Activated naive CD4-positive, alpha-beta T cell treated with anti-CD3 and anti-CD28 coated beads, Interleukin-2, amount 50 U/mL, for 24 hours (primary cell): ENCODE data around the gene PLCG1.

Experiments used
- H3K27ac Mint-ChIP-seq: one replicate; pipeline ENCODE4 v1.8.0; 2021; ENCODE audit warnings: mild to moderate bottlenecking, mixed read lengths
- H3K27me3 Mint-ChIP-seq: one replicate; pipeline ENCODE4 v1.8.0; 2021; ENCODE audit warnings: mixed read lengths
- H3K36me3 Mint-ChIP-seq: one replicate; pipeline ENCODE4 v1.8.0; 2021; ENCODE audit warnings: mixed read lengths
- H3K4me1 Mint-ChIP-seq: one replicate; pipeline ENCODE4 v1.8.0; 2021; ENCODE audit warnings: mixed read lengths
- H3K4me3 Mint-ChIP-seq: one replicate; pipeline ENCODE4 v1.8.0; 2021; ENCODE audit warnings: mild to moderate bottlenecking, mixed read lengths
- H3K9me3 Mint-ChIP-seq: one replicate; pipeline ENCODE4 v1.8.0; 2021; ENCODE audit warnings: mixed read lengths

Gene PLCG1

GRCh38 chr20:41175201-41175651 is 37.9 kb downstream of the PLCG1 start:
- Mint-ChIP-seq H3K36me3 (peaks cover 17% of the 10 kb centered on the region), H3K4me1 (peaks cover 18% of the 10 kb centered on the region), H3K9me3 (no peaks in the 10 kb centered on the region), H3K4me3 (no peak overlapping the region), H3K27ac (no peak overlapping the region), H3K27me3 (no peaks in the 10 kb centered on the region)

DNA sequence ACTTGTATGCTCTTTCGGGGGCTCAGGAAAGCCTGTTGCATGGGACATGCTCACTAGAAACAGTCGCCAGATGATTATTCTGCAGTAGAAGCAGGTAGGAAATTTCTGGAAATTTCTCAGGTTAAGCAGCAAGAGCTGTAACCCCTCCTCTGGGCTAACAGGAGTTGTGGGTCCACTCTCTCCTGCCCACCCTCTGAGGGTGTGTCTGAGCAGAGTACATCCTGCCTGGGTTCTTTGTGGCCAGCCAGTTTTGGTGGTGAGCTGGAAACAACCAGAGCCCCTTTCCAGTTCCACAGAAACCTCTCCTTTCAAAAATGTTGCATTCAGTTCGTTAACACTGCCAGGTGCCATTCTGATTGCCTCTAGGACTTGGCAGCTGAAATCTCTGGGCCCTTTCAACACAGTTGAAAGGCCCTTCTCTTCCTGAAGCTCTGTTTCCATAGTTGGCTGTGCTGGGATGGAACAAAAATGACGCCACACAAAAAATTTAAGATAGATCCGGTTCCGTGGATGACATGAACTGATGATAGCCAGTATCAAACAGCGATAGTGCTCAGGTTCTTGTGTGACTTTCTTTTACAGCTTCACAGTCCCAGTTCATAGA is 38.5 kb downstream of the PLCG1 start:
- Mint-ChIP-seq H3K27ac (peak overlapping the region; percentile 82), H3K36me3 (peaks cover 12% of the 10 kb centered on the region), H3K4me1 (peaks cover 18% of the 10 kb centered on the region)

DNA sequence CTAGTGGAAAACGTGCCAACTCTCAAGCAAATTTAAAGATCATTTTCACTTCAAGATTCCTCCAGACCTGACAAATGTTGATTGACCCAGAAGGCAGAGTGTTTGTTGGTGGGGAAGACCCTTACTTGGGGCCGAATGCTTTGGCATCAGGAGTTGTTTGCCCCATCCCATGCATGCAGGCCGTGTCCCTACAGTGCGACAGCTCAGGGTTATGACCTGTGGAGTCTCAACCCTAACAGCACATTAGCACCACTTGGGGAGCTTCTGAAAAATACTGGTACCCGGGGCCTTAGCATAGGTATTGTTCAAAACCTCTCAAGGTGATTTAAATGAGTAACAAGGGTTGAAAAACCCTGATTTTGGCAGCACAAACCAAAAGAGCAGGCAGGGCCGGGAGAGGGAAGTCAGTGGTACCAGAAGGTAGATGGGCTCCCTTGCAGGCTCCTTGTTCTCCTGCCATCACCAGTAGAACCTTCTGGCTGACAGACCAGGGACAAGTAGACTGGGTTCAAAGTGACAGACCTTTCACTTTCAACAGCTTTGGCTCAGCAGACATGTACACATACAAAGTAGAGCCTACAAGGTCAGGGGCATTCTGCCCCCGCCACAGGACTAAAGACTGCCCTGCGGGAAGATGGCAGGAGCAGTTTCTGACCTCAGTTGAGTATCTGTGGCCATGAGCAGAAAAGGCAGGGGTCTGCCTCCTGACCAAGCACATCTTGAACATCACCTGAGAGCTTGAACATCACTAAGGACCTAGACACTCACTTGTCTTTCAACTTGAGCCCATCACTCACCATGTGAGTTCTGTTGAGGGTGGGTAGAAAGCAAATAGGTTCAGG is 39.6 kb downstream of the PLCG1 start:
- H3K4me3 Mint-ChIP-seq: no peak overlapping the region
- H3K36me3 Mint-ChIP-seq: peaks cover 6% of the 10 kb centered on the region
- H3K27ac Mint-ChIP-seq: peak overlapping the region; percentile 82

More for the DNA sequence above, 38.5 kb downstream of the PLCG1 start:
- no peaks in the 10 kb centered on the region for H3K27me3 Mint-ChIP-seq
- H3K4me3 Mint-ChIP-seq: no peak overlapping the region
- no peaks in the 10 kb centered on the region for H3K9me3 Mint-ChIP-seq

GRCh38 chr20:41177636-41178035 is 40.3 kb downstream of the PLCG1 start:
- no peaks in the 10 kb centered on the region for H3K27me3 Mint-ChIP-seq
- peaks cover 22% of the 10 kb centered on the region for H3K4me1 Mint-ChIP-seq
- no peak overlapping the region for H3K4me3 Mint-ChIP-seq
- H3K9me3 Mint-ChIP-seq: no peaks in the 10 kb centered on the region
- no peak overlapping the region for H3K27ac Mint-ChIP-seq
- H3K36me3 Mint-ChIP-seq: peaks cover 6% of the 10 kb centered on the region

More for the DNA sequence above, 39.6 kb downstream of the PLCG1 start:
- Mint-ChIP-seq H3K9me3 (no peaks in the 10 kb centered on the region), H3K4me1 (peaks cover 16% of the 10 kb centered on the region), H3K27me3 (no peaks in the 10 kb centered on the region)

DNA sequence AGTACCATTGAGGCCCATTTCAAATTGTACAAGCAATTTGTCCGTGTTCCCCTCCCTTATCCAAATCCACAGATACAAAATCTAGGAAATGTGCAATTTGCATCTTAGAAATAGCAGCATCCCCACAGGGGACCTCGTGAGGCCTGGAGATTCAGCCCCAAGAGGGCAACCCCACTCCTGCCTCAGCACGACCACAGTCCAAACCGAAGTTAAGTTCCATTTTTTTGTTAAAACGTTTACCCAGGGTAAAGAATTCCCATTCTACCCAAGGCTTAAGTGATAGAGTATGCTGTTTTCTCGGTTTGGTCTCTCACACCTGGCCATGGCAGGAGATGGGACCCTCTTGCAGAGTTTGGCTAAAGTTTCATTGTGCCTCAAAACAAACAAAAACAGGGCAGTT is 41.2 kb downstream of the PLCG1 start:
- H3K27me3 Mint-ChIP-seq: no peaks in the 10 kb centered on the region
- H3K9me3 Mint-ChIP-seq: no peaks in the 10 kb centered on the region
- H3K36me3 Mint-ChIP-seq: peaks cover 6% of the 10 kb centered on the region
- no peak overlapping the region for H3K4me3 Mint-ChIP-seq
- peak overlapping the region; percentile 80 for H3K27ac Mint-ChIP-seq
- peaks cover 23% of the 10 kb centered on the region for H3K4me1 Mint-ChIP-seq

DNA sequence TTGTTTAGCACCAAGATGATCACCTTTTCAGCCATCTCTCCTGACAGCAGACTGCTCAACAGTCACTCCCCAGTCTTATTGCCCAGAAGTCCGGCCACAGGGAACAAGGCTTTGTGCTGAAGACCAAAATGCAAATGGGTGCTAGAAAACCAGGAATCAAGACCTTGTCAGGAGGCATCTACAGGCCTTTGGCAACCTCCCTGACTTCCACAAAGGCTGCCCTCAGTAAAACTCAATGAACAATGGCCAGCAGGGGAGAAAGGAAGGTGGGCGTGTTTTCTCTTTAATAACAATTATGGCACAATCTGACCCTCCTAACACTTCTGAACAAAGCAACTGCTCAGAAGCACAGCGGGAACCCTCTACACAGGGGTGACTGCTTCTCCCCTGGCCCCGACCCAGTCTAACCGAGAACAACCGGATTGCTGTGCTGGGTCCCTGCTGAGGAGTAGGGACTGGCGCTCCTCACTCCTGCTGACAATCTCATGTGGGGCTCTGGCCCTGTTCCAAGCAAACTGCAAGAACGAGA is 41.6 kb downstream of the PLCG1 start:
- no peaks in the 10 kb centered on the region for H3K27me3 Mint-ChIP-seq
- no peaks in the 10 kb centered on the region for H3K9me3 Mint-ChIP-seq
- peaks cover 23% of the 10 kb centered on the region for H3K4me1 Mint-ChIP-seq
- no peak overlapping the region for H3K4me3 Mint-ChIP-seq
- H3K36me3 Mint-ChIP-seq: peaks cover 6% of the 10 kb centered on the region
- peak overlapping the region; percentile 80 for H3K27ac Mint-ChIP-seq

DNA sequence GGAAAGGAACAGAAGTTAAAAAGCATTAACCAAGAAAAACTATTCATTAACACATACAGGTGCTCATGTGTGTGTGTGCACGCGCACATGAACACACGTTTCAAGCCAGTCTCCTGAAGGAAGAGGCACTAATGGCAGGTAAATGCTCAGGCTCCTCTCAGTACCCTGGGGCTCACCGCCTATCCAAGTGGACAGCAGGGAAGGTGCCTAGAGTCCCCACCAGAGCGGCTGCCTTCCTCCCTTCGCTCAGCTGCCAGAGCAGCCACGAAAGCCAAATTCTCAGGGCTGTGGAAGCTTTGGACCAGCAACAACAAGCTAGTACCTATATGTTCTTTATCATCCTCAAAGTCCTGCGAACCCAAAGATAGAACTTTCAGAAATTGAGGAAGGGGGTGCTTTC is 42.6 kb downstream of the PLCG1 start:
- Mint-ChIP-seq H3K4me1 (peaks cover 18% of the 10 kb centered on the region), H3K9me3 (no peaks in the 10 kb centered on the region), H3K27me3 (no peaks in the 10 kb centered on the region), H3K27ac (peak overlapping the region; percentile 65), H3K36me3 (peaks cover 2% of the 10 kb centered on the region), H3K4me3 (no peak overlapping the region)

DNA sequence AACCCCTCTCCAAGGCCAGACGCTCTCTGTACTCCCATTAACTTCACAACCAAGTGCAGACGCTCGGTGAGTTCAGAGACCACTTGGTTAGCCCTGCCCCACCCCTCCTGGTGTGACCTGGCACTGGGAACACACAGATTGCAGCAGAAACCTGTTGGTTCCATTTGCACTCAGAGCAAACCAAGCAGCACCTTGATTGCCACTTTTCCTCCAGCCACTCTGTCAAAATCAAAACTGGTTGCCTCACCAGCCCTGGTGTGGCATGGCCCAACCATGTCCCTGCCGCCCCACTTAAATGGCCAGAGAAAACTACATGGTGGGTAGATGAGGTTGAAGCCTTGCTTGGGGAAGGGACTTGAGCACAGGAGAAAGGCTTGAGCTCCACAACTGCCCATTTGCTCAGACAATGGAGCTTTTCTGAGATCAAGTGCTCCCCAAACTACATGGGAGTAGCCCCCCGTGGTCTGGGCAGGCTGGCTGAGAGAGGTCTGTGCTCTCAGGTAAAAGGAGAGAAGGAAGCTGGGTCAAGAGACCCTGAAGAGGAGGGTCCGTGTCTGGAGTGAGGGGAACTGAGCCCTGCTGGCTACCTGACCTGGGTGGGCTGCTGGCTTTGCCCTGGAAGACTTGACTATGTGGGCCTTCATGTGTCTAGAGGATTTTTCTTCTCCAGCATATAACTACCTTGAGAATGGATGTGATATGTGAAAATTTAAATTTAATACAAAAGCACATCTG is 43.4 kb downstream of the PLCG1 start:
- no peaks in the 10 kb centered on the region for H3K9me3 Mint-ChIP-seq
- H3K4me3 Mint-ChIP-seq: no peak overlapping the region
- H3K27me3 Mint-ChIP-seq: no peaks in the 10 kb centered on the region
- peaks cover 2% of the 10 kb centered on the region for H3K36me3 Mint-ChIP-seq
- peak overlapping the region; percentile 65 for H3K27ac Mint-ChIP-seq
- peaks cover 17% of the 10 kb centered on the region for H3K4me1 Mint-ChIP-seq

GRCh38 chr20:41181567-41181966 is 44.2 kb downstream of the PLCG1 start:
- Mint-ChIP-seq H3K36me3 (peaks cover under 1% of the 10 kb centered on the region), H3K27ac (peak overlapping the region; percentile 80), H3K27me3 (no peaks in the 10 kb centered on the region), H3K4me1 (peaks cover 12% of the 10 kb centered on the region), H3K4me3 (no peak overlapping the region), H3K9me3 (no peaks in the 10 kb centered on the region)

DNA sequence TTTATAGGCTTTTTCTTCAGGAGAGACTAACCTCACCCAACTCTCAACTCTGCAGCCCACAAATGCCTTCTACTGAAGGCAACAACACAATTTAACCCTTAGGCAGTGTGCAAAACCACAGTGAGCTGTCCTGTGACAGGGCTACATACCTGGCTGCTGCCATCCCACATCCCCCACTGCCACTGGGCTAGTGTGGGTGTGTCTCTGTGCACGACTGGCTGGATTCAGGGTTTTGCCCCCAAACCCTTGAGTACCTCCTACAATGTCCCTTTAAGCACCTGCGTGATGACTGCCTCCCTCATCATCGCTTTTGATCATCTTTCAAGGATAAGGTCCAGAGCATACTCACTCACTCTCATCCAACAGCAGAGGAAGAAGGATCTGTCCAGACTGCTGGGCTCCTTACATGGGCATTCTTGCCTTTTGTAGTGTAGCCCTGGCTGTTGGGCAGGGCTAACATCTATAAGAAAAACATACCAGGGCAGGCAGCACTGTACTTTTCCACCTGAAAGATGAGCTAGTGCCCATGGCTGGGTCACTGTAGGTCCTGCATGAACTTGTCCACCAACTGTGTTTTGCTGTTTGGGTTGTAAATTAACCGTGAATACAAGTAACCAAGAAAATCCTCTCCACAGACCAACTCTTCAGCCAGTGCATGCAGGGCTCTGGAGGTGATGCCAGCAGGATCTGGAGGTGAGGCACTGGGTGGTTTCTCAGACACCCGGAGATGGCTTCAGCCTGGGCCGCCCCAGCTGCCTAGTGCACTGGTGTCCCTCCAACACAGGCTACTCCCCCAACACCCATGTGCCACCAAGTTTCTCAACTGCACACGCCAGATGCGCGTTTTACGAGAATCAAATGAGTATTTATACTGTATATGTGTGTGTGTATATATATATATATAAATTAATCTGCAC is 45.2 kb downstream of the PLCG1 start:
- H3K4me1 Mint-ChIP-seq: peaks cover 11% of the 10 kb centered on the region

GRCh38 chr20:41183391-41183790 is 46.0 kb downstream of the PLCG1 start:
- peaks cover 11% of the 10 kb centered on the region for H3K4me1 Mint-ChIP-seq
- no peaks in the 10 kb centered on the region for H3K9me3 Mint-ChIP-seq
- no peaks in the 10 kb centered on the region for H3K36me3 Mint-ChIP-seq
- no peak overlapping the region for H3K27ac Mint-ChIP-seq
- H3K27me3 Mint-ChIP-seq: no peaks in the 10 kb centered on the region
- H3K4me3 Mint-ChIP-seq: no peak overlapping the region

More for the DNA sequence above, 45.2 kb downstream of the PLCG1 start:
- no peaks in the 10 kb centered on the region for H3K9me3 Mint-ChIP-seq
- H3K4me3 Mint-ChIP-seq: no peak overlapping the region
- peak overlapping the region; percentile 80 for H3K27ac Mint-ChIP-seq
- H3K36me3 Mint-ChIP-seq: no peaks in the 10 kb centered on the region
- no peaks in the 10 kb centered on the region for H3K27me3 Mint-ChIP-seq

DNA sequence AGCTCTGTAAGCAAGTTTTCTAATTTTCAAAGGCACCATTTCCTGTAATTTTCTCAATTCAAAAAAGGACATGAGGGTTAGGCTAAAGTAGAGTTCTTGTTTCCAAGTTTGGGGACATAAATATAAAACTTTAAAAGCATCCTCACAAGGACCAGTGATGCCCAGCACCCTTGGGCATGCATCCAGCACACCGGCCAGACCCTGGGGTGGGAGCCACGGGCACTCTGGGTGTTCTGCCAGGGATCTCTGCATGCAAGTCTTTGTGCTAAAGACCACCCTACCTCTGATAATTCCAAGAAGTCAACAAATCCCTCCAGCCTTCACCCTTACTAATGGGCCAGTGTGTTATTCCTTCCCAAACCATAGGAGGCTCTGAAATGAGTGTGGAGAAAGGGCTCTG is 46.5 kb downstream of the PLCG1 start:
- Mint-ChIP-seq H3K27me3 (no peaks in the 10 kb centered on the region), H3K36me3 (no peaks in the 10 kb centered on the region), H3K4me1 (peaks cover 11% of the 10 kb centered on the region), H3K27ac (no peak overlapping the region), H3K4me3 (no peak overlapping the region), H3K9me3 (no peaks in the 10 kb centered on the region)

GRCh38 chr20:41185013-41185757 is 47.8 kb downstream of the PLCG1 start:
- peaks cover 3% of the 10 kb centered on the region for H3K36me3 Mint-ChIP-seq
- H3K4me1 Mint-ChIP-seq: peaks cover 11% of the 10 kb centered on the region
- H3K9me3 Mint-ChIP-seq: no peaks in the 10 kb centered on the region
- H3K27me3 Mint-ChIP-seq: no peaks in the 10 kb centered on the region
- no peak overlapping the region for H3K4me3 Mint-ChIP-seq
- peak overlapping the region; percentile 59 for H3K27ac Mint-ChIP-seq

DNA sequence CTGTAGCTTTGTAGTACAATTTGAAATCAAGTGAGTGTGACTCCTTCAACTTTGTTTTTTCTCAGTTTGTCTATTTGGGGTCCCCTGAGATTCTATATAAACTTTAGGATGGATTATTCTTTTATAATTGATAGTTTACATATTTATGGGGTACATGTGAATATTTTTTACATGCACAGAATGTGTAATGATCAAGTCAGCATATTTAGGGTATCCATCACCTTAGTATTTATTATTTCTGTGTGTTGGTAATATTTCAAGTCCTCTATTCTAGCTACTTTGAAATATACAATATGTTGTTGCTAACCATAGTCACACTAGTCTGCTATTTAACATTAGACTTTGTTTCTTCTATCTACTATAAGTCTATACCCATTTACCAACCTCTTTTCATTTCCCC is 50.3 kb downstream of the PLCG1 start:
- Mint-ChIP-seq H3K27ac (no peak overlapping the region), H3K4me1 (peaks cover under 1% of the 10 kb centered on the region)

More for the DNA sequence above, 50.3 kb downstream of the PLCG1 start:
- no peaks in the 10 kb centered on the region for H3K27me3 Mint-ChIP-seq
- H3K4me3 Mint-ChIP-seq: no peak overlapping the region
- peaks cover 12% of the 10 kb centered on the region for H3K36me3 Mint-ChIP-seq
- H3K9me3 Mint-ChIP-seq: no peaks in the 10 kb centered on the region
